ENCODE results near the gene EFCAB12.
A peak's percentile ranks its signal among the peaks of the same experiment; 100 is the strongest.

The EFCAB12 gene

DNA sequence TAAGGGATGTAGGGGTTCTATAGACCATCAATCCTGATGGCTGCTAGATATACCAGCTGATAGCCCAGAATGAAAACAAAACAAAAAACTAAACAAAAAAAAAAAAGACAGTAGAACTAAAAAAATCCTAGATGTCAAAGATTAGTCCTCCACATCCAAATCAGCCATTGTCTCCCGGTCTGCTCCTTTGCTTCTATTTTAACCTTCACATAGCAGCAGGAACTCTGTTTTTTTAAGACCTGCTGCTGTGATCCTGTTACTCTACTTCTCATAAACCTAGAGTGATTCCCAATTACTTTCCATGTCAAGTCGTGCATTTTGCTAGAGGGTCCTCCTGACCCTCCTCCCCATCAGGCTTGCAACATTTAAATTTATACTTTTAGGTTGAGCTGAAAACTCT lies 14.1 kb upstream of the EFCAB12 start:
- Histone ChIP-seq H3K27me3 (ENCODE audit: insufficient read depth, low read length) (no peaks in the 10 kb centered on the region), H3K36me3 (ENCODE audit: insufficient read depth, low read depth, low read length) (peaks cover 7% of the 10 kb centered on the region), H3K27ac (ENCODE audit: low read length) (no peak overlapping the region), H3K4me3 (ENCODE audit: low read length) (no peak overlapping the region), H3K4me1 (ENCODE audit: insufficient read depth, low read length) (peaks cover 34% of the 10 kb centered on the region), H3K9ac (ENCODE audit: low read depth, low read length) (peak overlapping the region; percentile 15; the same call in 1 of the 2 replicates), H3K9me3 (ENCODE audit: insufficient read depth, low read depth, low read length) (no peaks in the 10 kb centered on the region)

DNA sequence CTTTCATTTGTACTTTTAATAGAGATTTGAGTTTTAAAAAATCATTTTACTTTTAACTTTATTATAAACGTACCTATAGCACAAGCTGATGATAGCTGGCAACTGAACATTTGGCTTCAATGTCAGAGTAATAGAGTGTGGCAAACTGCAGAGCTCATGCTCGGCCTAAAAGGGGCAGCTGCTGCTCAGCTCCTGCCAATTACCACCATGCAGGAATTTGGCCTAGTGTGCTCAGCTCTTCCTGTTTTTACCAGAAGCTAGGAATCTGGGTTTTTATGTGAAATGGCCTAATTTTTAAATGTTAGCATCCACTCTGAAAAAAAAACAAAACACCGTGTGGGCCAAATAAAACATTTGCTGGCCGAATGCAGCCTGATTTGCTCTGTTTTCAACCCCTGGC lies 13.3 kb upstream of the EFCAB12 start:
- peaks cover 30% of the 10 kb centered on the region for H3K4me1 ChIP-seq (ENCODE audit: insufficient read depth, low read length)
- H3K36me3 ChIP-seq (ENCODE audit: insufficient read depth, low read depth, low read length): peaks cover 14% of the 10 kb centered on the region
- no peaks in the 10 kb centered on the region for H3K9me3 ChIP-seq (ENCODE audit: insufficient read depth, low read depth, low read length)
- H3K9ac ChIP-seq (ENCODE audit: low read depth, low read length): no peak overlapping the region
- H3K4me3 ChIP-seq (ENCODE audit: low read length): 0 out of 2 replicates have a peak overlapping the region, but pooled peaks have one; percentile 97
- H3K27ac ChIP-seq (ENCODE audit: low read length): no peak overlapping the region
- H3K27me3 ChIP-seq (ENCODE audit: insufficient read depth, low read length): no peaks in the 10 kb centered on the region

DNA sequence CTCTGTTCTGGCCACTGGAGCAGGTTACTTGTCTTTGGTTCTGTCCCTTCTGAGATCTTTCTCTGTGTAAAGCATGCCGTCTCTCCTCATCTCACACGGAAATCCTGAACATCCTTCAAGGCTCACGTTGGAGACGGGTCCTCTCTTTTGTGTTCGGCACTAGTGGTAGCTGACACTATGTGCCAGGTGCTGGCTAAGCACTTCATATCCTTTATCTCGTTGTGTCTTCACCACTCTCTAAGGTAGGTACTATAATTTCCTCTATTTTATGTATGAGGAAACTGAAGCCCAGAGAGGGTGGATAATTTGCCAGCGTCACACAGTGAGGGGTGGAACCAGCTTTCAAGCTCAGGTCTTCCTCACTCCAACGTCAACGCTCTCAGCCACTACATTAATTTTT lies 12.8 kb upstream of the EFCAB12 start:
- Histone ChIP-seq H3K36me3 (ENCODE audit: insufficient read depth, low read depth, low read length) (peaks cover 19% of the 10 kb centered on the region), H3K27ac (ENCODE audit: low read length) (no peak overlapping the region), H3K9me3 (ENCODE audit: insufficient read depth, low read depth, low read length) (no peaks in the 10 kb centered on the region), H3K4me1 (ENCODE audit: insufficient read depth, low read length) (peaks cover 28% of the 10 kb centered on the region), H3K27me3 (ENCODE audit: insufficient read depth, low read length) (no peaks in the 10 kb centered on the region), H3K9ac (ENCODE audit: low read depth, low read length) (peak overlapping the region; percentile 88; the same call in 1 of the 2 replicates), H3K4me3 (ENCODE audit: low read length) (peak overlapping the region; percentile 97)

DNA sequence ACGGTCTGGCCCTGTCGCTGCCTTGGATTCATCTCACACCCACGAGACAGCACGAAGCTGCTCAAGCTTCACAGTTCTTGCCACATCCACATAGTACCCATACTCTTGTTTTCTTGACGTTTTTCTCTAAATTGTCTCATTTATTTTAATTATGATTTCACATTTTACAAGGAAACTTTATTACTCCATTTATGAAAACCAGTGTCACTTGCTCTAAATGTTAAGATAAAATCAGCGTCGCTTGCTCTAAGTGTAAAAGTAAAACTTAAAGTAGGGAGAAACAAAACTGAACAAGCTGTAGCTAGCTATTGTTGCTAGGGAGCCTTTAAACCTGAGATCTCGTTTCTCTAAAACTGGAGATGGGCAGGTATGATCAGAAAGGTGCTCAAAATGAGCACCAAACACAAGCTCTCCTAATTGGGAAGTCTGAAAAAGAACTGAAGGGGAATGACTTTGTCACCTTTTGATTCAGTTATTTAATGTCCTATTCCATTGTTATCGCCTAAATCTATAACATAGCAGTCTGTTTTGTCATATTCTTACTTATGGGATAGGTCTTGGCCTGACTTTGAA lies 12.3 kb upstream of the EFCAB12 start:
- H3K4me1 ChIP-seq (ENCODE audit: insufficient read depth, low read length): peaks cover 28% of the 10 kb centered on the region
- H3K27ac ChIP-seq (ENCODE audit: low read length): peak overlapping the region; percentile 79
- no peaks in the 10 kb centered on the region for H3K9me3 ChIP-seq (ENCODE audit: insufficient read depth, low read depth, low read length)

DNA sequence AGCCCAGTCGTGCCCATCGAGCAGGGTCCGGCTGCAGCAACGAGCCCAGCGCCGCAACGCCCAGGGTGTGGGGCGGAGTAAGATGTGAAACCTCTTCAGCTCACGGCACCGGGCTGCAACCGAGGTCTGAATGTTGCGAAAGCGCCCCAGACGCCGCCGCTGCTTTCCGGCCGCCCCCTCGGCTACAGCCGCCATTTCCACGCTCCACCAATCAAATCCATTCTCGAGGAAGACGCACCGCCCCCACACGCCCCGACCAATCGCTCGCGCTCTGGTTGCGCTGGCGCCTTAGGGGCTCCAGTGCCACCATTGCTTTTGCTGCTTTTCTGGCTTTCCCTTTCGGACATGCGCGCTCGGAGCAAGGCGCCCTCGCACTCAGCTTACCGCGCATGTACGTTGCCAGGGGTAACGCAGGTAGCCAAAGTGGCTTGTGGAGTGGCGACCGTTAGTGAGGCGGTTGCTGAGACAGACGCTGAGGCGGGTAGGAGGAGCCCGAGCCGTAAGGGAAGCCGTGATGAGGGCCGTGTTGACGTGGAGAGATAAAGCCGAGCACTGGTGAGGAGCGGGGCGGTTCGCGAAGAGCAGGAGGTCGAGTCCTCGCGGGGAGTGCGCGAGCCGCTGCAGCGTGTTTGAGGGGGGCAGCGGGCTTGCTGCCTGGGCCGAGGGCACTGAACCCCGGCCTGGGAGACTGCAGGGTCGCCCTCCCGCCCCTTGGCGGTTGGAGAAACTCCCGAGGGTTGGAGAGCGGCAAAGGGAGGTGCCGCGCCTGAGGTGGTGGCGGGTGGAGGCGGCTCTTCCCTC lies 11.6 kb upstream of the EFCAB12 start, which contains the start of the genes IFT122 and MBD4:
TSS of gene IFT122 (plus strand) at position 408 of the 801 bp plus-strand sequence. CDS start at position 515, 107 bp downstream.
TSS of gene MBD4 (minus strand) at position 132 of the 801 bp plus-strand sequence. CDS start at position 17, 115 bp downstream.
- peak within 1 kb of the TSS; percentile 79 for H3K27ac ChIP-seq (ENCODE audit: low read length)
- peaks cover 28% of the 10 kb centered on the region for H3K4me1 ChIP-seq (ENCODE audit: insufficient read depth, low read length)
- H3K9ac ChIP-seq (ENCODE audit: low read depth, low read length): peak within 1 kb of the TSS; percentile 93
- peak within 1 kb of the TSS; percentile 97 for H3K4me3 ChIP-seq (ENCODE audit: low read length)
- H3K9me3 ChIP-seq (ENCODE audit: insufficient read depth, low read depth, low read length): no peaks in the 10 kb centered on the region
- no peaks in the 10 kb centered on the region for H3K27me3 ChIP-seq (ENCODE audit: insufficient read depth, low read length)
- H3K36me3 ChIP-seq (ENCODE audit: insufficient read depth, low read depth, low read length): peaks cover 31% of the 10 kb centered on the region

More for the DNA sequence above, 12.3 kb upstream of the EFCAB12 start:
- peak overlapping the region; percentile 97 for H3K4me3 ChIP-seq (ENCODE audit: low read length)
- H3K9ac ChIP-seq (ENCODE audit: low read depth, low read length): peak overlapping the region; percentile 88; the same call in 1 of the 2 replicates
- H3K36me3 ChIP-seq (ENCODE audit: insufficient read depth, low read depth, low read length): peaks cover 24% of the 10 kb centered on the region
- no peaks in the 10 kb centered on the region for H3K27me3 ChIP-seq (ENCODE audit: insufficient read depth, low read length)

DNA sequence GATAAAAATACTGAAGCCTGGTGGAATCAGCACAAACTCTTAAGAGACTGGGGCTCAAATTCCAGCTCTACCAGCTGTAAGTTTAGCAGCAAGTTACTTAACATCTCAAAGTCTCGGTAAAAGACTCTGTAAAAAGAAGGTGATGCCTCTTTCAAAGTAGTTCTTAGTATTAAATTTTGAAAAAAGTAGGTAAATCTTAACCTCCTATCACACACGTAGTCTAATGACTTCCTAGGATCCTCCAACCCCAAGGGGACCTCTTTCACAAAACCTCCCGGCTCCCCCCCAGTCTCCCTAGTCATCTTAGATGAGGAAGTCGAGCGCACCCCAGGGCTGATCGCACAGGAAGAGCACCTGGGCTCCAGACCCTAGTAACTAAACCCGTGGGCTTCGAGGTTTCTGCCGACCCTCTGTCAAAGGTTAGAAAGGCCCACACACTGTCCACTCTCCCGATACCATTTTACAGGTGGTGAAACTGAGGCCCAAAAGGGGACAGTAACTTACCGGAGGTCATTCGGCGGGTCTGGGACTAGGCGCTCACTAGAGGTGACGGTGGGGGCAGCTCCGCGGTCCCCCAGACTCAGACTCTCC lies 10.9 kb upstream of the EFCAB12 start:
- peaks cover 28% of the 10 kb centered on the region for H3K4me1 ChIP-seq (ENCODE audit: insufficient read depth, low read length)
- H3K27me3 ChIP-seq (ENCODE audit: insufficient read depth, low read length): no peaks in the 10 kb centered on the region
- H3K36me3 ChIP-seq (ENCODE audit: insufficient read depth, low read depth, low read length): peaks cover 38% of the 10 kb centered on the region

DNA sequence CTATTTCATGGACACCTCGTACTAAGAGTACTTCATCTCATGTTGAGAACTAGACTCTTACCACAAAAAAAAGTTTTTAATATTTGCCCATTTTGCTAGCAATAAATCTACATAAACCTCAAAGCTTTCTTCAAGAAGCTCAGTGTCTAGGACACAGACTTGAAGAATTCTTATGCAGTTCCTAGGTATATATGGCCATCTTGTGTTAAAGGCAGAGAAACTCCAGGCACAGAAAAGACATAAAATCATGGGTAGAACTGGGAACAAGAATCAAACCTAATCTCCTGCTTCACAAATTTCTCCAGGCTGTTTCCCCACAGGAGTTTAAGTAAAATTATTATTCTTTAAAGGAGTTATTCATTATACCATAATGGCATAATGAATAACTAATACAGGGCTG lies 6.9 kb upstream of the EFCAB12 start:
- H3K27me3 ChIP-seq (ENCODE audit: insufficient read depth, low read length): no peaks in the 10 kb centered on the region
- peaks cover 7% of the 10 kb centered on the region for H3K4me1 ChIP-seq (ENCODE audit: insufficient read depth, low read length)
- no peak overlapping the region for H3K27ac ChIP-seq (ENCODE audit: low read length)
- no peak overlapping the region for H3K4me3 ChIP-seq (ENCODE audit: low read length)
- H3K36me3 ChIP-seq (ENCODE audit: insufficient read depth, low read depth, low read length): peaks cover 73% of the 10 kb centered on the region
- no peak overlapping the region for H3K9ac ChIP-seq (ENCODE audit: low read depth, low read length)
- no peaks in the 10 kb centered on the region for H3K9me3 ChIP-seq (ENCODE audit: insufficient read depth, low read depth, low read length)

More for the DNA sequence above, 10.9 kb upstream of the EFCAB12 start:
- Histone ChIP-seq H3K27ac (ENCODE audit: low read length) (peak overlapping the region; percentile 52), H3K9me3 (ENCODE audit: insufficient read depth, low read depth, low read length) (no peaks in the 10 kb centered on the region), H3K9ac (ENCODE audit: low read depth, low read length) (peak overlapping the region; percentile 93), H3K4me3 (ENCODE audit: low read length) (peak overlapping the region; percentile 97)

DNA sequence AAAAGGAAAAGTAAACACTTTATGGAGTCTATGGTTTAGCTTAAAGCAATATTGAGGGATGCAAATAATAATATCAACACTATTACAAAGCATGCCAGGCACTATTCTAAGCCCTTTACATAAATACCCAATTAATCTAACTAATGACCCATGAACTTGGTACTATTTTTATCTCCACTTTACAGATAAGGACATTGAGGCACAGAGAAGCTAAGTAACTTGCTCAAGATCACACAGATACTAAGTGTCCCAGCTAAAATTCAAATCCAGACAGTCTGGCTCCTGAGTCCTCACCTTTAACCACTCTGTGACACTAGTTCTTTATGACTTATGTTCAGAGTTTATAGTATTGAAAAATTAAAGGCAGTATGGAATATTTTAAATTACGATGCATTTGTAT lies 5.7 kb upstream of the EFCAB12 start:
- H3K9ac ChIP-seq (ENCODE audit: low read depth, low read length): no peak overlapping the region
- H3K27me3 ChIP-seq (ENCODE audit: insufficient read depth, low read length): no peaks in the 10 kb centered on the region
- no peaks in the 10 kb centered on the region for H3K9me3 ChIP-seq (ENCODE audit: insufficient read depth, low read depth, low read length)
- H3K27ac ChIP-seq (ENCODE audit: low read length): no peak overlapping the region
- peaks cover 73% of the 10 kb centered on the region for H3K36me3 ChIP-seq (ENCODE audit: insufficient read depth, low read depth, low read length)
- H3K4me3 ChIP-seq (ENCODE audit: low read length): no peak overlapping the region
- H3K4me1 ChIP-seq (ENCODE audit: insufficient read depth, low read length): peaks cover 17% of the 10 kb centered on the region

DNA sequence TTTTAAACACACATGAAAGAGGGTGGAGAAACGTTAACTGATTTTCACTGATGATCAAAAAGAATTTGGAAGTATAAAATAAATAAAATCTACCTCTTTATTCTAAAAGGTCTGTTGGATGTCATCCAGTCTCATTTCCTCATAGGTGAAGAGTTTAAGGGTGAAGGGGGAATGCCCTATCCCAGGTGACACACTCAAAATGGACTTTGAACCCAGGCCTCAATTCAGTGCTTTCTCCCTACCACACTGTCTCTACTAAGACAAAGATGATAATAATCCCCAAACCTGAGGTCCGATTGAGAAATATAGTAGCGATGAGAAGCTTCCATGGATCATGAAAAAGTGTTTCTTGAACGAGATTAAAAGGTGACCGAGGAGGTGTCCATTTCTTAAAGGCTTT lies 5.1 kb upstream of the EFCAB12 start:
- H3K27me3 ChIP-seq (ENCODE audit: insufficient read depth, low read length): no peaks in the 10 kb centered on the region
- no peak overlapping the region for H3K4me3 ChIP-seq (ENCODE audit: low read length)
- H3K4me1 ChIP-seq (ENCODE audit: insufficient read depth, low read length): peaks cover 17% of the 10 kb centered on the region
- H3K9ac ChIP-seq (ENCODE audit: low read depth, low read length): no peak overlapping the region
- H3K27ac ChIP-seq (ENCODE audit: low read length): no peak overlapping the region
- H3K36me3 ChIP-seq (ENCODE audit: insufficient read depth, low read depth, low read length): peaks cover 73% of the 10 kb centered on the region
- no peaks in the 10 kb centered on the region for H3K9me3 ChIP-seq (ENCODE audit: insufficient read depth, low read depth, low read length)

DNA sequence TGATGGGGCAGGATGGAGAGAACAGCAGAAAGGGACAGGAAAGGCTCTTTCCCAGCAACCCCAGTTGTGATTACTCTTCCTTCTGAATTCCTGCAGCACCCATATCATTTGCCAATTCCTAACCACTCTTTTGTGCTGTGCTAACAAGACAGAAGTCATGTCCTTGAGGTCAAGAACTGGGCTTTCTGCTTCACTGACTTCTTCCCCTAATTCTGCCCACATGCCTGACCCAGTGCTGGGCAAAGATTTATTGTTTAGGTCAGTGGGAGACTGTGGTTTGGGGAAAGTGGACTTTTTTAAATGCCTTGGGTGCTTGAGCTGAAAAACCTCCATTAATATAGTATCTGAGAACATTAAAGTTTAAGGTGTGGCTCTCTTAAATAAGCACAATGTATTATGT lies 4.2 kb upstream of the EFCAB12 start:
- Histone ChIP-seq H3K36me3 (ENCODE audit: insufficient read depth, low read depth, low read length) (peaks cover 68% of the 10 kb centered on the region), H3K4me3 (ENCODE audit: low read length) (no peak overlapping the region), H3K27me3 (ENCODE audit: insufficient read depth, low read length) (peaks cover 7% of the 10 kb centered on the region), H3K4me1 (ENCODE audit: insufficient read depth, low read length) (peaks cover 15% of the 10 kb centered on the region), H3K9me3 (ENCODE audit: insufficient read depth, low read depth, low read length) (no peaks in the 10 kb centered on the region), H3K27ac (ENCODE audit: low read length) (no peak overlapping the region), H3K9ac (ENCODE audit: low read depth, low read length) (no peak overlapping the region)

DNA sequence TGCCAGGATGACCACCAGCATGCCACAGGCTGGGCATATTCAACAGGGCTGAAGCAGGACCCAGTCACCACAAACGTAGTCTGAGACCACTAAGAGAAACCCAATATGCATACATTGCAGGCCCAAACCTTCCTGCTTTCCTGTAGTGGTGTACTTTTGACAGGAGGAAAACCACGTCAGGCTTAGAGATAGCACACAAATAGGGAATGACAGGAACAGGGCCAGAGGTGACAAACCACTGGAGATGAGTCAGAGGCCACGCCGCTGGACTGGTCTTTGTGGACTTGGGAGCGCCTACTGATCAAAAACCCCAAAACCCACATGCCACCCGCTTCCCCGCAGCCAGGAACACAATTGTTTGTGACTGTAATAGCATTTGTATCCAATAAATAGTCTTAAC lies 3.6 kb upstream of the EFCAB12 start:
- Histone ChIP-seq H3K9ac (ENCODE audit: low read depth, low read length) (no peak overlapping the region), H3K4me3 (ENCODE audit: low read length) (no peak overlapping the region), H3K27me3 (ENCODE audit: insufficient read depth, low read length) (peaks cover 13% of the 10 kb centered on the region), H3K9me3 (ENCODE audit: insufficient read depth, low read depth, low read length) (no peaks in the 10 kb centered on the region), H3K36me3 (ENCODE audit: insufficient read depth, low read depth, low read length) (peaks cover 61% of the 10 kb centered on the region), H3K4me1 (ENCODE audit: insufficient read depth, low read length) (peaks cover 15% of the 10 kb centered on the region; the same call in 1 of the 2 replicates), H3K27ac (ENCODE audit: low read length) (no peak overlapping the region)
